ENCODE data around the gene TMEM72. TPM values are rescaled to one million over a fixed set of nuclear protein-coding genes. Genes with fewer than 3 reads are reported as not detected.

Gene TMEM72
- total and polyA plus RNA-seq, 2 of the 13 experiments (the other 11 are each of a cell fraction or from before 2014, with no cell fraction given), result 0.04 TPM; not detected in 1

DNA sequence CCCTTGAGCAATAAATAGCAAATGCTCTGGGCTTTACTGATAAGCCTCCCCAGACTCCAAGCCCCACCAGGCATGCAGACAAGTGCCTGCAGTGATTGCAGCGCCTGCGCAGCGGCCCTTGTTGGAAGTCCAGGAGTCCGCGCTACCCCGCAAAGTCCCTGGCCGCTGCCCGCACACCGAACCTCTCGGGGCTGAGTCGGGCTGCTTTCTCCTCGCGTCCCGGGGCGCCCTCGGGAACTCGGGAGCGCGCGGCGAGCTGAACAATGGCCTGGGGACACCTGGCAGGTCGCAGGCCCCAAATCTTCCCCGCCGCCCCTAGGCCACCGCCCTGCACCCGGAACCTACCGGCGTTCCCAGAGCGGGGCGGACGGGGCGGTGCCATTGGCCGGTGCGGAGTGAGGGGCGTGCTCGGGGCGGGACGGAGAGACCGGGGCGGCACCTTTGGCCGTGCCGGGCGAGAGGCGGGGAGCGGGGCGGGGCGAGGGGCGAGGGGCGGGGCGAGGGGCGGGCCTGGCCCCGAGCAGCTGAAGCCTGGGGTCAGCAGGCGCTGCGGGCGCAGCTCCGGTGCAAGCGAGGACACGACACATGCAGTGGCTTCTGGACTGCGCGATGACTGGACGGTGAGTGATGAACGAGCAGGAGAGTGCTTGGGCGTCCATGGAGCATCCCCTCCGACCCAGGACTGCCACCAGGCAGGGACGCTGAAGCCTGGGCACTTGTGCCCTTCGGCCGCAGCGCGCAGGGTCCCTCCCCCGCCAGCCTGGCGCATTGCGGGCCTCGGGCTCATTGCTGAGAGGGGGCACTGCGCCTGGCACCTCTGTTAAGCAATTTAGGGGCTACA is 48.3 kb downstream of the TMEM72 start, which contains the start of gene RASSF4 (continued):
- TF ChIP-seq KAT7 (CRISPR knock-in tag; IDR thresholded peaks at IDR 0.05; ENCODE audit: borderline replicate concordance) (0 out of 2 replicates have a peak, but pooled peaks have one; percentile 20), SNRNP70 (IDR thresholded peaks at IDR 0.05; ENCODE audit: low read depth, low read length) (no peak), ARNT (IDR thresholded peaks at IDR 0.05) (no peak), ZNF17 (CRISPR knock-in tag; IDR thresholded peaks at IDR 0.05) (no peak), KMT2A (CRISPR knock-in tag; IDR thresholded peaks at IDR 0.05) (peak; percentile 54), FOXC1 (CRISPR knock-in tag; IDR thresholded peaks at IDR 0.05; ENCODE audit: borderline replicate concordance) (peak; percentile 84; the same call in 1 of the 2 replicates), ZBTB7A (CRISPR knock-in tag; IDR thresholded peaks at IDR 0.05) (no peak), CREM (IDR thresholded peaks at IDR 0.05) (no peak), CREM (CRISPR knock-in tag; IDR thresholded peaks at IDR 0.05) (no peak), ESRRA (CRISPR knock-in tag; IDR thresholded peaks at IDR 0.05; ENCODE audit: low read depth) (peak; percentile 55; the same call in 1 of the 2 replicates), FUBP1 (CRISPR knock-in tag; IDR thresholded peaks at IDR 0.05; ENCODE audit: borderline replicate concordance) (no peak), FLYWCH1 (CRISPR knock-in tag; IDR thresholded peaks at IDR 0.05) (0 out of 2 replicates have a peak, but pooled peaks have one; percentile 71), ELF4 (CRISPR knock-in tag; IDR thresholded peaks at IDR 0.05; ENCODE audit: borderline replicate concordance) (no peak), ZNF382 (CRISPR knock-in tag; IDR thresholded peaks at IDR 0.05; ENCODE audit: borderline replicate concordance) (no peak), KLF16 (CRISPR knock-in tag; IDR thresholded peaks at IDR 0.05) (peak in 1 of 2 experiments; percentile 61; a peak in 2 of 4 replicates)
- TF ChIP-seq, protein P1, sequence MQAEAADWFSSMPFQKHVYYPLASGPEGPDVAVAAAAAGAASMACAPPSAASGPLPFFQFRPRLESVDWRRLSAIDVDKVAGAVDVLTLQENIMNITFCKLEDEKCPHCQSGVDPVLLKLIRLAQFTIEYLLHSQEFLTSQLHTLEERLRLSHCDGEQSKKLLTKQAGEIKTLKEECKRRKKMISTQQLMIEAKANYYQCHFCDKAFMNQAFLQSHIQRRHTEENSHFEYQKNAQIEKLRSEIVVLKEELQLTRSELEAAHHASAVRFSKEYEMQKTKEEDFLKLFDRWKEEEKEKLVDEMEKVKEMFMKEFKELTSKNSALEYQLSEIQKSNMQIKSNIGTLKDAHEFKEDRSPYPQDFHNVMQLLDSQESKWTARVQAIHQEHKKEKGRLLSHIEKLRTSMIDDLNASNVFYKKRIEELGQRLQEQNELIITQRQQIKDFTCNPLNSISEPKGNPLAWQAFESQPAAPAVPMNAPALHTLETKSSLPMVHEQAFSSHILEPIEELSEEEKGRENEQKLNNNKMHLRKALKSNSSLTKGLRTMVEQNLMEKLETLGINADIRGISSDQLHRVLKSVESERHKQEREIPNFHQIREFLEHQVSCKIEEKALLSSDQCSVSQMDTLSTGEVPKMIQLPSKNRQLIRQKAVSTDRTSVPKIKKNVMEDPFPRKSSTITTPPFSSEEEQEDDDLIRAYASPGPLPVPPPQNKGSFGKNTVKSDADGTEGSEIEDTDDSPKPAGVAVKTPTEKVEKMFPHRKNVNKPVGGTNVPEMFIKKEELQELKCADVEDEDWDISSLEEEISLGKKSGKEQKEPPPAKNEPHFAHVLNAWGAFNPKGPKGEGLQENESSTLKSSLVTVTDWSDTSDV (CRISPR knock-in tag; IDR thresholded peaks at IDR 0.05), result no peak
- TF ChIP-seq, protein P2, sequence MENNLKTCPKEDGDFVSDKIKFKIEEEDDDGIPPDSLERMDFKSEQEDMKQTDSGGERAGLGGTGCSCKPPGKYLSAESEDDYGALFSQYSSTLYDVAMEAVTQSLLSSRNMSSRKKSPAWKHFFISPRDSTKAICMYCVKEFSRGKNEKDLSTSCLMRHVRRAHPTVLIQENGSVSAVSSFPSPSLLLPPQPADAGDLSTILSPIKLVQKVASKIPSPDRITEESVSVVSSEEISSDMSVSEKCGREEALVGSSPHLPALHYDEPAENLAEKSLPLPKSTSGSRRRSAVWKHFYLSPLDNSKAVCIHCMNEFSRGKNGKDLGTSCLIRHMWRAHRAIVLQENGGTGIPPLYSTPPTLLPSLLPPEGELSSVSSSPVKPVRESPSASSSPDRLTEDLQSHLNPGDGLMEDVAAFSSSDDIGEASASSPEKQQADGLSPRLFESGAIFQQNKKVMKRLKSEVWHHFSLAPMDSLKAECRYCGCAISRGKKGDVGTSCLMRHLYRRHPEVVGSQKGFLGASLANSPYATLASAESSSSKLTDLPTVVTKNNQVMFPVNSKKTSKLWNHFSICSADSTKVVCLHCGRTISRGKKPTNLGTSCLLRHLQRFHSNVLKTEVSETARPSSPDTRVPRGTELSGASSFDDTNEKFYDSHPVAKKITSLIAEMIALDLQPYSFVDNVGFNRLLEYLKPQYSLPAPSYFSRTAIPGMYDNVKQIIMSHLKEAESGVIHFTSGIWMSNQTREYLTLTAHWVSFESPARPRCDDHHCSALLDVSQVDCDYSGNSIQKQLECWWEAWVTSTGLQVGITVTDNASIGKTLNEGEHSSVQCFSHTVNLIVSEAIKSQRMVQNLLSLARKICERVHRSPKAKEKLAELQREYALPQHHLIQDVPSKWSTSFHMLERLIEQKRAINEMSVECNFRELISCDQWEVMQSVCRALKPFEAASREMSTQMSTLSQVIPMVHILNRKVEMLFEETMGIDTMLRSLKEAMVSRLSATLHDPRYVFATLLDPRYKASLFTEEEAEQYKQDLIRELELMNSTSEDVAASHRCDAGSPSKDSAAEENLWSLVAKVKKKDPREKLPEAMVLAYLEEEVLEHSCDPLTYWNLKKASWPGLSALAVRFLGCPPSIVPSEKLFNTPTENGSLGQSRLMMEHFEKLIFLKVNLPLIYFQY (CRISPR knock-in tag; IDR thresholded peaks at IDR 0.05; ENCODE audit: borderline replicate concordance), result 0 out of 2 replicates have a peak, but pooled peaks have one; percentile 28
- TF ChIP-seq, protein P3, sequence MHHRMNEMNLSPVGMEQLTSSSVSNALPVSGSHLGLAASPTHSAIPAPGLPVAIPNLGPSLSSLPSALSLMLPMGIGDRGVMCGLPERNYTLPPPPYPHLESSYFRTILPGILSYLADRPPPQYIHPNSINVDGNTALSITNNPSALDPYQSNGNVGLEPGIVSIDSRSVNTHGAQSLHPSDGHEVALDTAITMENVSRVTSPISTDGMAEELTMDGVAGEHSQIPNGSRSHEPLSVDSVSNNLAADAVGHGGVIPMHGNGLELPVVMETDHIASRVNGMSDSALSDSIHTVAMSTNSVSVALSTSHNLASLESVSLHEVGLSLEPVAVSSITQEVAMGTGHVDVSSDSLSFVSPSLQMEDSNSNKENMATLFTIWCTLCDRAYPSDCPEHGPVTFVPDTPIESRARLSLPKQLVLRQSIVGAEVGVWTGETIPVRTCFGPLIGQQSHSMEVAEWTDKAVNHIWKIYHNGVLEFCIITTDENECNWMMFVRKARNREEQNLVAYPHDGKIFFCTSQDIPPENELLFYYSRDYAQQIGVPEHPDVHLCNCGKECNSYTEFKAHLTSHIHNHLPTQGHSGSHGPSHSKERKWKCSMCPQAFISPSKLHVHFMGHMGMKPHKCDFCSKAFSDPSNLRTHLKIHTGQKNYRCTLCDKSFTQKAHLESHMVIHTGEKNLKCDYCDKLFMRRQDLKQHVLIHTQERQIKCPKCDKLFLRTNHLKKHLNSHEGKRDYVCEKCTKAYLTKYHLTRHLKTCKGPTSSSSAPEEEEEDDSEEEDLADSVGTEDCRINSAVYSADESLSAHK (CRISPR knock-in tag; IDR thresholded peaks at IDR 0.05; ENCODE audit: borderline replicate concordance), result no peak
